GM12878 (cell line): ENCODE results near the gene TMEM144. TPM values are rescaled to one million over a fixed set of nuclear protein-coding genes. Genes with fewer than 3 reads are reported as not detected.

ENCODE experiments used
- ATAC-seq: fragments of 200-7000 bp; cut with Tn5 transposase; 3 replicates; pipeline ENCODE4 v1.9.1; 2020; ENCODE audit warnings: mild to moderate bottlenecking, moderate library complexity
- BruUV-seq: library from RNA; stranded (reverse); fragments of 400-500 nt; replicated peaks from 2 replicates; lab custom pipeline; 2021; lab: Mats Ljungman, UMichigan
- CTCF ChIA-PET: fragments of 300-600 bp; sonication (Branson Sonifier 250); formaldehyde crosslinking; extraction: SDS; loops from one replicate; lab custom pipeline; 2021; ENCODE audit warnings: inconsistent platforms; lab: Yijun Ruan, JAX
- POLR2A ChIA-PET: fragments of 350-600 bp; formaldehyde crosslinking; extraction: SDS; loops from one replicate; lab custom pipeline; 2021; ENCODE audit warnings: inconsistent platforms; lab: Charles Lee
- RAD21 ChIA-PET: fragments of 300-600 bp; sonication (Branson Sonifier 250); formaldehyde crosslinking; loops from one replicate; lab custom pipeline; 2023; ENCODE audit warnings: antibody characterized with exemption; ENCODE audit not compliant: unreplicated experiment; lab: Charles Lee
- SMC1A ChIA-PET: fragments of 300-600 bp; sonication (Branson Sonifier 250); formaldehyde crosslinking; loops from one replicate; lab custom pipeline; 2023; ENCODE audit not compliant: unreplicated experiment, uncharacterized antibody; lab: Charles Lee
- DNase-seq: peaks from one replicate; pipeline ENCODE4 v3.0.0-alpha.2; 2011; ENCODE audit warnings: low read depth, low spot score
- FAIRE-seq: peaks from 3 replicates; lab custom pipeline; 2011; peaks lifted over from hg19 to GRCh38; lab: Jason Lieb, UNC
- H2AFZ ChIP-seq: 2 replicates; pipeline ENCODE4 v1.6.0; 2011; ENCODE audit warnings: low read depth, low read length, control low read depth; ENCODE audit not compliant: control insufficient read depth
- H3K27ac ChIP-seq: 2 replicates; pipeline ENCODE4 v1.5.1; 2011; ENCODE audit warnings: control low read depth; ENCODE audit not compliant: control insufficient read depth, insufficient read depth
- H3K27me3 ChIP-seq, 2 experiments: replicated peaks in 1 of 2; 2 replicates each; pipeline versions ENCODE4 v1.6.0 to v1.6.1; 2011; ENCODE audit warnings: low read length in 1 of 2; ENCODE audit not compliant: control insufficient read depth in 2 of 2, insufficient read depth in 2 of 2
- H3K36me3 ChIP-seq, 2 experiments: 2 replicates each; pipeline ENCODE4 v1.5.1; 2011; ENCODE audit warnings: low read length in 1 of 2; ENCODE audit not compliant: control insufficient read depth in 2 of 2, insufficient read depth in 2 of 2
- H3K4me1 ChIP-seq: 2 replicates; pipeline ENCODE4 v1.6.1; 2011; ENCODE audit warnings: mild to moderate bottlenecking, low read length, moderate library complexity, mixed read lengths; ENCODE audit not compliant: control insufficient read depth, insufficient read depth
- H3K4me2 ChIP-seq: 2 replicates; pipeline ENCODE4 v1.6.0; 2011; ENCODE audit warnings: control low read depth; ENCODE audit not compliant: control insufficient read depth, insufficient read depth
- H3K4me3 ChIP-seq: fragments of 200-600 bp; sonication (generic); 2 replicates; pipeline ENCODE4 v1.5.1; 2016
- H3K79me2 ChIP-seq: 2 replicates; pipeline ENCODE4 v1.6.0; 2011; ENCODE audit warnings: low read length; ENCODE audit not compliant: control insufficient read depth, insufficient read depth
- H3K9ac ChIP-seq: 2 replicates; pipeline ENCODE4 v1.8.0; 2011; ENCODE audit warnings: low read length, control low read depth, mixed read lengths; ENCODE audit not compliant: control insufficient read depth, insufficient read depth
- H3K9me3 ChIP-seq: replicated peaks from 3 replicates; pipeline ENCODE4 v1.5.1; 2011; ENCODE audit warnings: mild to moderate bottlenecking, low read length; ENCODE audit not compliant: control insufficient read depth, insufficient read depth
- H4K20me1 ChIP-seq: 2 replicates; pipeline ENCODE4 v1.6.0; 2011; ENCODE audit not compliant: control insufficient read depth, insufficient read depth
- CEBPZ ChIP-seq: fragments of 150-350 bp; IDR thresholded peaks from 2 replicates; pipeline ENCODE4 v1.6.1; 2016; ENCODE audit warnings: low read depth, low read length
- CHD2 ChIP-seq: IDR thresholded peaks from 2 replicates; pipeline ENCODE4 v1.6.1; 2011; ENCODE audit warnings: low read depth, low read length, improper control_type of control experiment, borderline replicate concordance
- GATAD2B ChIP-seq: fragments of 450-650 bp; conservative IDR thresholded peaks from 2 replicates; pipeline ENCODE4 v1.6.1; 2017; ENCODE audit warnings: low read depth, mild to moderate bottlenecking, moderate library complexity
- NBN ChIP-seq: fragments of 450-650 bp; IDR thresholded peaks from 2 replicates; pipeline ENCODE4 v1.6.1; 2016
- NR2C1 ChIP-seq: fragments of 450-650 bp; IDR thresholded peaks from 2 replicates; pipeline ENCODE4 v1.6.1; 2017; ENCODE audit warnings: antibody characterized with exemption, mild to moderate bottlenecking, moderate library complexity
- ZBTB11 ChIP-seq: fragments of 450-650 bp; formaldehyde crosslinking; IDR thresholded peaks from 2 replicates; pipeline ENCODE4 v1.5.0; 2022; ENCODE audit warnings: mild to moderate bottlenecking, missing genetic modification characterization
- ZNF384 ChIP-seq: IDR thresholded peaks from 2 replicates; pipeline ENCODE4 v1.6.1; 2012; ENCODE audit warnings: low read depth, mild to moderate bottlenecking, low read length, improper control_type of control experiment, borderline replicate concordance
- WGBS: methylation state at CpG from one replicate; pipeline ENCODE4 v1.1.6; 2016; ENCODE audit warnings: low lambda C conversion rate; ENCODE audit not compliant: insufficient replicate concordance, insufficient coverage; ENCODE audit errors: missing lambda C conversion rate; 5-methylcytosine and 5-hydroxymethylcytosine counted together
- in situ Hi-C: fragments of 300-500 bp; cut with MboI; formaldehyde crosslinking; loops from 9 replicates; pipeline ENCODE4 v1.14.3; 2018; ENCODE audit warnings: mixed read lengths
- intact Hi-C: fragments of 100-400 bp; cut with micrococcal nuclease; formaldehyde crosslinking; loops from one replicate; pipeline ENCODE4 v1.14.2; 2022; ENCODE audit not compliant: unreplicated experiment
- polyA plus RNA-seq, 11 experiments: library from polyadenylated mRNA; depleted of rRNA in 4 of 11; unstranded in 6 of 11; stranded (reverse) in 5 of 11; fragments of >200 nt; fragmentation: Nextera tagmentation in 4 of 11; fragmentation: Illumina TruSeq in 1 of 11; extraction: Ambion mirVana in 4 of 11; extraction: Trizol in 1 of 11; gene quantifications; 1 replicate in 1 of 11; 2 replicates in 10 of 11; pipeline versions ENCODE4 v1.2.1 to v1.2.3, GENCODE V29; 2011 to 2016; ENCODE audit warnings: inconsistent platforms in 2 of 11, missing spikeins in 2 of 11, low read depth in 1 of 11
- total RNA-seq, 4 experiments: library from RNA; depleted of rRNA in 3 of 4; stranded (reverse); fragments of >200 nt in 3 of 4; fragmentation: Illumina TruSeq in 1 of 4; extraction: Trizol in 1 of 4; gene quantifications; 2 replicates each; pipeline versions ENCODE4 v1.2.1 to v1.2.3, GENCODE V29; 2013 to 2021
- TF ChIP-seq, protein P1 (sequence below): fragments of 450-650 bp; IDR thresholded peaks from 2 replicates; pipeline ENCODE4 v1.6.1; 2017; ENCODE audit warnings: borderline replicate concordance

TMEM144 gene
- total and polyA plus RNA-seq, 10 of the 15 experiments (the other 5 are each of a cell fraction or from before 2014, with no cell fraction given), result 0.08 to 1.8 (median 1.4) TPM

DNA sequence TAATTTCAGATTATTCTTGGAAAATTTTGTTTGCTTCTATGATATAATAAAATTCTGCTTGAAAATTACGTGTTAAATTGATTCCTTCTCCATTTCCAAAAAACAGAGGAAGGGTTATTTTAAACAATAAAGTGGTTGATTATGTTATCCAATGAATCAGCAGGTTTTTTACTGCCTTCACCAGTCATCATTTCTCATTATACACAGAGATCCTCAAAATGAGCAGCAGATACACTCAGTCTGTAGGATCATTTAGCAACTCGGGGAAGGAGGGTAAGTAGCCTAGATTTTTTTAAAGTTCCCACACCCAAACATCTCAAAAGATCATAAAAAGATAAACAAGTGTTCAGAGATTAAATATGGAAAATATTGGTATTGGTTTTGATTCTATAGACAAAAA, 6.8 kb upstream of the TMEM144 start:
- H2AFZ ChIP-seq, result no peak overlapping the region
- ChIA-PET SMC1A (no interaction called here), CTCF (no interaction called here), RAD21 (no interaction called here), POLR2A (no interaction called here)
- no peak overlapping the region for H3K4me3 ChIP-seq
- DNase-seq (no peak), FAIRE-seq (no peak), ATAC-seq (no peak)
- H3K4me2 ChIP-seq, result no peak overlapping the region
- no peaks in the 10 kb centered on the region for H3K9me3 ChIP-seq
- H4K20me1 ChIP-seq, result no peaks in the 10 kb centered on the region
- no peak overlapping the region for H3K9ac ChIP-seq
- no peaks in the 10 kb centered on the region for H3K36me3 ChIP-seq
- TF ChIP-seq ZNF384, result no peak
- TF ChIP-seq, protein P1, sequence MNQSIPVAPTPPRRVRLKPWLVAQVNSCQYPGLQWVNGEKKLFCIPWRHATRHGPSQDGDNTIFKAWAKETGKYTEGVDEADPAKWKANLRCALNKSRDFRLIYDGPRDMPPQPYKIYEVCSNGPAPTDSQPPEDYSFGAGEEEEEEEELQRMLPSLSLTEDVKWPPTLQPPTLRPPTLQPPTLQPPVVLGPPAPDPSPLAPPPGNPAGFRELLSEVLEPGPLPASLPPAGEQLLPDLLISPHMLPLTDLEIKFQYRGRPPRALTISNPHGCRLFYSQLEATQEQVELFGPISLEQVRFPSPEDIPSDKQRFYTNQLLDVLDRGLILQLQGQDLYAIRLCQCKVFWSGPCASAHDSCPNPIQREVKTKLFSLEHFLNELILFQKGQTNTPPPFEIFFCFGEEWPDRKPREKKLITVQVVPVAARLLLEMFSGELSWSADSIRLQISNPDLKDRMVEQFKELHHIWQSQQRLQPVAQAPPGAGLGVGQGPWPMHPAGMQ, result no peak
- no peaks in the 10 kb centered on the region for H3K27me3 ChIP-seq
- intact Hi-C loops, result no loop called here
- 3% methylated on average over 2 of the region's 2 CpGs for WGBS
- in situ Hi-C loops, result no loop called here
- H3K79me2 ChIP-seq, result no peaks in the 10 kb centered on the region
- no peaks in the 10 kb centered on the region for H3K4me1 ChIP-seq
- H3K27ac ChIP-seq, result no peak overlapping the region
- no TSS peak for BruUV-seq

GRCh38 chr4:158203929-158204328, 6.4 kb upstream of the TMEM144 start:
- CTCF ChIA-PET, result interaction anchor here (1.2 to 1.5 kb wide), 2 partner anchors 11 kb away, joined by 3 read pairs; no protein-coding TSS in a partner anchor
- no peak for ATAC-seq
- DNase-seq, result no peak
- RAD21 ChIA-PET, result no interaction called here
- no peaks in the 10 kb centered on the region for H3K4me1 ChIP-seq
- 28% methylated on average over 3 of the region's 3 CpGs for WGBS
- intact Hi-C loops, result no loop called here
- H3K9ac ChIP-seq, result no peak overlapping the region
- no peak overlapping the region for H3K27ac ChIP-seq
- H3K4me2 ChIP-seq, result no peak overlapping the region
- BruUV-seq, result no TSS peak
- H2AFZ ChIP-seq, result no peak overlapping the region
- FAIRE-seq, result no peak
- POLR2A ChIA-PET, result no interaction called here
- in situ Hi-C loops, result no loop called here
- no peak overlapping the region for H3K4me3 ChIP-seq
- no peaks in the 10 kb centered on the region for H3K27me3 ChIP-seq
- H4K20me1 ChIP-seq, result no peaks in the 10 kb centered on the region
- H3K9me3 ChIP-seq, result no peaks in the 10 kb centered on the region
- no peaks in the 10 kb centered on the region for H3K79me2 ChIP-seq
- SMC1A ChIA-PET, result no interaction called here
- no peaks in the 10 kb centered on the region for H3K36me3 ChIP-seq
- TF ChIP-seq CHD2 (no peak), NR2C1 (no peak), ZBTB11 (CRISPR knock-in tag) (no peak), CEBPZ (no peak), GATAD2B (no peak), NBN (no peak)
